H9 (cell line): ENCODE measurements around the gene LIG4. TPM values are rescaled to one million over a fixed set of nuclear protein-coding genes. Genes with fewer than 3 reads are reported as not detected.

Experiments
- DNase-seq: peaks from one replicate; pipeline ENCODE4 v3.0.0-alpha.2; 2017
- H2AFZ ChIP-seq: one replicate; pipeline ENCODE4 v1.6.1; 2013; ENCODE audit warnings: mild to moderate bottlenecking, low read length, control low read depth, moderate library complexity
- H2AK5ac ChIP-seq: 2 replicates; pipeline ENCODE4 v1.6.1; 2013; ENCODE audit warnings: low read length, control low read depth, mixed read lengths; ENCODE audit not compliant: insufficient read length
- H2BK120ac ChIP-seq: one replicate; pipeline ENCODE4 v1.6.1; 2013; ENCODE audit warnings: low read depth, mild to moderate bottlenecking, low read length, control low read depth, inconsistent platforms; ENCODE audit not compliant: poor library complexity, severe bottlenecking
- H2BK12ac ChIP-seq: 2 replicates; pipeline ENCODE4 v1.6.1; 2013; ENCODE audit warnings: low read length, control low read depth, mixed read lengths, low read depth; ENCODE audit not compliant: insufficient read length
- H2BK15ac ChIP-seq: 2 replicates; pipeline ENCODE4 v1.6.1; 2013; ENCODE audit warnings: low read depth, low read length, control low read depth
- H2BK20ac ChIP-seq: one replicate; pipeline ENCODE4 v1.6.1; 2013; ENCODE audit warnings: low read depth, mild to moderate bottlenecking, low read length, control low read depth, inconsistent platforms; ENCODE audit not compliant: poor library complexity, severe bottlenecking
- H2BK5ac ChIP-seq: 2 replicates; pipeline ENCODE4 v1.6.1; 2013; ENCODE audit warnings: low read length, control low read depth, mixed read lengths; ENCODE audit not compliant: insufficient read length
- H3K14ac ChIP-seq: 2 replicates; pipeline ENCODE4 v1.6.1; 2013; ENCODE audit warnings: low read length, control low read depth; ENCODE audit not compliant: insufficient read depth
- H3K18ac ChIP-seq: 2 replicates; pipeline ENCODE4 v1.6.1; 2013; ENCODE audit warnings: low read depth, mild to moderate bottlenecking, mixed read lengths, low read length, control low read depth; ENCODE audit not compliant: insufficient read length
- H3K23ac ChIP-seq: 2 replicates; pipeline ENCODE4 v1.6.1; 2013; ENCODE audit warnings: low read length, control low read depth, mixed read lengths, low read depth; ENCODE audit not compliant: insufficient read length
- H3K23me2 ChIP-seq: 2 replicates; pipeline ENCODE4 v1.6.1; 2013; ENCODE audit warnings: low read depth, mild to moderate bottlenecking, mixed read lengths, low read length, control low read depth; ENCODE audit not compliant: insufficient read length, poor library complexity, severe bottlenecking
- H3K27ac ChIP-seq: 2 replicates; pipeline ENCODE4 v1.5.1; 2013; ENCODE audit warnings: low read length, control low read depth, mixed read lengths, low read depth; ENCODE audit not compliant: insufficient read length
- H3K27me3 ChIP-seq: 2 replicates; pipeline ENCODE4 v1.6.1; 2013; ENCODE audit warnings: low read length, control low read depth, inconsistent platforms; ENCODE audit not compliant: insufficient read depth
- H3K4ac ChIP-seq: 2 replicates; pipeline ENCODE4 v1.6.1; 2013; ENCODE audit warnings: low read depth, mild to moderate bottlenecking, control low read depth, inconsistent platforms, low read length, moderate library complexity
- H3K4me1 ChIP-seq: 2 replicates; pipeline ENCODE4 v1.6.1; 2013; ENCODE audit warnings: low read length, control low read depth, inconsistent platforms; ENCODE audit not compliant: insufficient read depth
- H3K4me2 ChIP-seq: 2 replicates; pipeline ENCODE4 v1.6.1; 2013; ENCODE audit warnings: low read length, control low read depth, mixed read lengths; ENCODE audit not compliant: insufficient read length, insufficient read depth
- H3K56ac ChIP-seq: 2 replicates; pipeline ENCODE4 v1.6.1; 2013; ENCODE audit warnings: low read depth, mild to moderate bottlenecking, mixed read lengths, low read length, control low read depth; ENCODE audit not compliant: insufficient read length
- H3K79me1 ChIP-seq: 2 replicates; pipeline ENCODE4 v1.6.1; 2013; ENCODE audit warnings: low read depth, mild to moderate bottlenecking, moderate library complexity, low read length, control low read depth, inconsistent platforms; ENCODE audit not compliant: insufficient read depth, poor library complexity, severe bottlenecking
- H3K79me2 ChIP-seq: 2 replicates; pipeline ENCODE4 v1.6.1; 2013; ENCODE audit warnings: low read length, control low read depth, inconsistent platforms; ENCODE audit not compliant: insufficient read depth
- H3K9ac ChIP-seq: 2 replicates; pipeline ENCODE4 v1.6.1; 2013; ENCODE audit warnings: low read length, control low read depth, mixed read lengths; ENCODE audit not compliant: insufficient read length; ENCODE audit errors: extremely low read depth
- H3K9me3 ChIP-seq: one replicate; pipeline ENCODE4 v1.6.1; 2013; ENCODE audit warnings: low read depth, low read length, inconsistent platforms; ENCODE audit not compliant: control insufficient read depth
- H3T11ph ChIP-seq: one replicate; pipeline ENCODE4 v1.6.1; 2013; ENCODE audit warnings: mild to moderate bottlenecking, low read length, control low read depth, inconsistent platforms
- H4K20me1 ChIP-seq: one replicate; pipeline ENCODE4 v1.6.1; 2013; ENCODE audit not compliant: control insufficient read depth, insufficient read length, insufficient read depth
- H4K5ac ChIP-seq: 2 replicates; pipeline ENCODE4 v1.6.1; 2013; ENCODE audit warnings: low read depth, mild to moderate bottlenecking, mixed read lengths, low read length, control low read depth; ENCODE audit not compliant: insufficient read length
- H4K8ac ChIP-seq: replicated peaks from 2 replicates; pipeline ENCODE4 v1.6.1; 2013; ENCODE audit warnings: low read length, control low read depth, mixed read lengths, low read depth; ENCODE audit not compliant: insufficient read length
- H4K91ac ChIP-seq: 2 replicates; pipeline ENCODE4 v1.6.1; 2013; ENCODE audit warnings: low read depth, mild to moderate bottlenecking, moderate library complexity, mixed read lengths, low read length, control low read depth; ENCODE audit not compliant: insufficient read length
- H3K27ac Mint-ChIP-seq, 3 experiments: 2 replicates in 2 of 3; 3 replicates in 1 of 3; pipeline ENCODE4 v1.8.0; 2020 to 2021; ENCODE audit warnings: mixed read lengths in 3 of 3, mild to moderate bottlenecking in 1 of 3, moderate library complexity in 1 of 3
- H3K27me3 Mint-ChIP-seq: 2 replicates; pipeline ENCODE4 v1.8.0; 2021; ENCODE audit warnings: low read depth, mild to moderate bottlenecking, moderate library complexity, mixed read lengths
- H3K36me3 Mint-ChIP-seq, 3 experiments: 2 replicates in 2 of 3; 3 replicates in 1 of 3; pipeline ENCODE4 v1.8.0; 2020 to 2021; ENCODE audit warnings: low read depth in 3 of 3, mixed read lengths in 3 of 3; ENCODE audit not compliant: insufficient read depth in 1 of 3
- H3K4me1 Mint-ChIP-seq, 2 experiments: 2 replicates each; pipeline ENCODE4 v1.8.0; 2020; ENCODE audit warnings: mixed read lengths in 2 of 2
- H3K4me3 Mint-ChIP-seq, 2 experiments: 2 replicates in 1 of 2; 3 replicates in 1 of 2; pipeline ENCODE4 v1.8.0; 2020 to 2021; ENCODE audit warnings: mild to moderate bottlenecking in 2 of 2, mixed read lengths in 2 of 2, moderate library complexity in 1 of 2
- H3K9me3 Mint-ChIP-seq, 2 experiments: 2 replicates in 1 of 2; 3 replicates in 1 of 2; pipeline ENCODE4 v1.8.0; 2020; ENCODE audit warnings: mild to moderate bottlenecking in 2 of 2, mixed read lengths in 2 of 2, moderate library complexity in 1 of 2
- WGBS: extraction: QIAGEN DNeasy Blood & Tissue Kit; methylation state at CpG from one replicate; pipeline ENCODE4 v1.1.7; 2013; ENCODE audit warnings: missing lambda C conversion rate, low lambda C conversion rate, mixed read lengths; ENCODE audit not compliant: insufficient read length; ENCODE audit errors: extremely low coverage; 5-methylcytosine and 5-hydroxymethylcytosine counted together
- total RNA-seq: library from RNA; stranded (reverse); gene quantifications from 2 replicates; pipeline ENCODE4 v1.2.1, GENCODE V29; 2021
- TF ChIP-seq, protein P1 (sequence below): fragments of 200-600 bp; sonication (generic); conservative IDR thresholded peaks from 3 replicates; pipeline ENCODE4 v1.8.0; 2021; ENCODE audit warnings: antibody characterized with exemption, mild to moderate bottlenecking

Gene LIG4
- total RNA-seq, 1 experiment from 2014 or later = 5.6 TPM

- Mint-ChIP-seq H3K27ac (no peak overlapping the region), H3K4me3 (no peak overlapping the region), H3K4me1 (peaks cover 9 to 12% of the 10 kb centered on the region in 2 experiments), H3K9me3 (peaks cover 0 to 4% of the 10 kb centered on the region in 2 experiments; a peak in 1 of 5 replicates), H3K36me3 (no peaks in the 10 kb centered on the region; a peak in 1 of 7 replicates), H3K27me3 (no peaks in the 10 kb centered on the region; the same call in 1 of the 2 replicates)
- Histone ChIP-seq H3K56ac (no peak overlapping the region), H3K4me1 (no peaks in the 10 kb centered on the region), H3K9ac (no peak overlapping the region), H4K91ac (no peak overlapping the region), H3K27me3 (no peaks in the 10 kb centered on the region), H2BK20ac (no peak overlapping the region), H2BK5ac (no peak overlapping the region), H2AFZ (no peak overlapping the region), H3K79me2 (no peaks in the 10 kb centered on the region), H2BK15ac (no peak overlapping the region), H3K27ac (no peak overlapping the region), H3K18ac (no peak overlapping the region), H4K8ac (no peak overlapping the region), H2BK12ac (no peak overlapping the region), H3K9me3 (no peaks in the 10 kb centered on the region), H4K5ac (no peak overlapping the region), H3K4ac (no peak overlapping the region), H2BK120ac (no peak overlapping the region), H4K20me1 (no peaks in the 10 kb centered on the region), H3T11ph (no peak overlapping the region), H3K23me2 (no peaks in the 10 kb centered on the region), H3K23ac (no peak overlapping the region), H2AK5ac (no peak overlapping the region), H3K4me2 (no peak overlapping the region), H3K79me1 (no peaks in the 10 kb centered on the region), H3K14ac (no peak overlapping the region)
- WGBS = no CpG with 5 or more reads among the region's 12 CpGs
- no peak for DNase-seq
- TF ChIP-seq, protein P1, sequence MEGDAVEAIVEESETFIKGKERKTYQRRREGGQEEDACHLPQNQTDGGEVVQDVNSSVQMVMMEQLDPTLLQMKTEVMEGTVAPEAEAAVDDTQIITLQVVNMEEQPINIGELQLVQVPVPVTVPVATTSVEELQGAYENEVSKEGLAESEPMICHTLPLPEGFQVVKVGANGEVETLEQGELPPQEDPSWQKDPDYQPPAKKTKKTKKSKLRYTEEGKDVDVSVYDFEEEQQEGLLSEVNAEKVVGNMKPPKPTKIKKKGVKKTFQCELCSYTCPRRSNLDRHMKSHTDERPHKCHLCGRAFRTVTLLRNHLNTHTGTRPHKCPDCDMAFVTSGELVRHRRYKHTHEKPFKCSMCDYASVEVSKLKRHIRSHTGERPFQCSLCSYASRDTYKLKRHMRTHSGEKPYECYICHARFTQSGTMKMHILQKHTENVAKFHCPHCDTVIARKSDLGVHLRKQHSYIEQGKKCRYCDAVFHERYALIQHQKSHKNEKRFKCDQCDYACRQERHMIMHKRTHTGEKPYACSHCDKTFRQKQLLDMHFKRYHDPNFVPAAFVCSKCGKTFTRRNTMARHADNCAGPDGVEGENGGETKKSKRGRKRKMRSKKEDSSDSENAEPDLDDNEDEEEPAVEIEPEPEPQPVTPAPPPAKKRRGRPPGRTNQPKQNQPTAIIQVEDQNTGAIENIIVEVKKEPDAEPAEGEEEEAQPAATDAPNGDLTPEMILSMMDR = no peak
Observed at GRCh38 chr13:108158746-108159145, 56.6 kb downstream of the LIG4 start.

Other genes starting within 250 kb of the LIG4 start
- gene ABHD13, start 2.9 kb upstream of the LIG4 start, total RNA-seq = 6.1 and 6.2 TPM in 2 replicates
- 0.24 and 0.31 TPM in 2 replicates for gene TNFSF13B, start 54.2 kb upstream of the LIG4 start, total RNA-seq